ENCODE measurements around the gene MELTF.
A peak's percentile ranks its signal among the peaks of the same experiment; 100 is the strongest.

Gene MELTF

GRCh38 chr3:197031315-197032285 is 2.0 kb upstream of the MELTF start:
- TF ChIP-seq EZH2phosphoT487 (IDR thresholded peaks at IDR 0.05; ENCODE audit: borderline replicate concordance) (no peak), CTCF (conservative IDR thresholded peaks at IDR 0.05; ENCODE audit: low read length) (no peak)
- Histone ChIP-seq H3K4me2 (ENCODE audit: low read depth, low read length, poor library complexity, severe bottlenecking) (no peak overlapping the region), H3K4me1 (ENCODE audit: insufficient read depth, low read length, poor library complexity, severe bottlenecking) (peaks cover 9% of the 10 kb centered on the region), H3K79me2 (ENCODE audit: insufficient read depth, low read length) (no peaks in the 10 kb centered on the region), H3F3A (ENCODE audit: low read depth) (no peaks in the 10 kb centered on the region), H4K20me1 (ENCODE audit: insufficient read depth, low read length, poor library complexity, severe bottlenecking) (no peaks in the 10 kb centered on the region), H3K27me3 (ENCODE audit: insufficient read depth, low read length, poor library complexity, severe bottlenecking) (no peaks in the 10 kb centered on the region), H3K9me3 (ENCODE audit: insufficient read depth, low read depth, low read length) (no peaks in the 10 kb centered on the region), H3K4me3 (ENCODE audit: low read length, poor library complexity, severe bottlenecking) (no peak overlapping the region), H3K9ac (ENCODE audit: low read depth, low read length, poor library complexity, severe bottlenecking) (no peak overlapping the region), H2AFZ (ENCODE audit: low read length) (no peak overlapping the region), H3K36me3 (ENCODE audit: insufficient read depth, low read length) (no peaks in the 10 kb centered on the region), H3K9me2 (replicated peaks; ENCODE audit: low read depth, low read length) (no peaks in the 10 kb centered on the region)

- Histone ChIP-seq H3K27me3 (ENCODE audit: insufficient read depth, low read length, poor library complexity, severe bottlenecking) (no peaks in the 10 kb centered on the region), H3K4me3 (ENCODE audit: low read length, poor library complexity, severe bottlenecking) (no peak overlapping the region), H3F3A (ENCODE audit: low read depth) (no peaks in the 10 kb centered on the region), H2AFZ (ENCODE audit: low read length) (no peak overlapping the region), H4K20me1 (ENCODE audit: insufficient read depth, low read length, poor library complexity, severe bottlenecking) (no peaks in the 10 kb centered on the region), H3K4me1 (ENCODE audit: insufficient read depth, low read length, poor library complexity, severe bottlenecking) (peaks cover 9% of the 10 kb centered on the region), H3K79me2 (ENCODE audit: insufficient read depth, low read length) (no peaks in the 10 kb centered on the region), H3K9me2 (replicated peaks; ENCODE audit: low read depth, low read length) (no peaks in the 10 kb centered on the region), H3K36me3 (ENCODE audit: insufficient read depth, low read length) (no peaks in the 10 kb centered on the region), H3K9ac (ENCODE audit: low read depth, low read length, poor library complexity, severe bottlenecking) (no peak overlapping the region), H3K4me2 (ENCODE audit: low read depth, low read length, poor library complexity, severe bottlenecking) (no peak overlapping the region), H3K9me3 (ENCODE audit: insufficient read depth, low read depth, low read length) (no peaks in the 10 kb centered on the region)
- no peak for TF ChIP-seq CTCF (conservative IDR thresholded peaks at IDR 0.05; ENCODE audit: low read length)
- no peak for TF ChIP-seq EZH2phosphoT487 (IDR thresholded peaks at IDR 0.05; ENCODE audit: borderline replicate concordance)
Measured at GRCh38 chr3:197030379-197031314, 1.0 kb upstream of the MELTF start.

GRCh38 chr3:197028728-197029510 is 698 bp downstream of the MELTF start:
- Histone ChIP-seq H3K36me3 (ENCODE audit: insufficient read depth, low read length) (no peaks in the 10 kb centered on the region), H4K20me1 (ENCODE audit: insufficient read depth, low read length, poor library complexity, severe bottlenecking) (no peaks in the 10 kb centered on the region), H3K27me3 (ENCODE audit: insufficient read depth, low read length, poor library complexity, severe bottlenecking) (no peaks in the 10 kb centered on the region), H2AFZ (ENCODE audit: low read length) (peak overlapping the region; percentile 91), H3F3A (ENCODE audit: low read depth) (no peaks in the 10 kb centered on the region), H3K4me3 (ENCODE audit: low read length, poor library complexity, severe bottlenecking) (peak overlapping the region; percentile 74), H3K9ac (ENCODE audit: low read depth, low read length, poor library complexity, severe bottlenecking) (peak overlapping the region; percentile 63), H3K9me3 (ENCODE audit: insufficient read depth, low read depth, low read length) (no peaks in the 10 kb centered on the region), H3K4me2 (ENCODE audit: low read depth, low read length, poor library complexity, severe bottlenecking) (peak overlapping the region; percentile 72), H3K4me1 (ENCODE audit: insufficient read depth, low read length, poor library complexity, severe bottlenecking) (peaks cover 9% of the 10 kb centered on the region), H3K9me2 (replicated peaks; ENCODE audit: low read depth, low read length) (no peaks in the 10 kb centered on the region), H3K79me2 (ENCODE audit: insufficient read depth, low read length) (no peaks in the 10 kb centered on the region)
- no peak for TF ChIP-seq CTCF (conservative IDR thresholded peaks at IDR 0.05; ENCODE audit: low read length)
- TF ChIP-seq EZH2phosphoT487 (IDR thresholded peaks at IDR 0.05; ENCODE audit: borderline replicate concordance), result no peak
